ENCODE data around the gene CRADD. TPM values are rescaled to one million over a fixed set of nuclear protein-coding genes. Genes with fewer than 3 reads are reported as not detected.

CRADD gene
- total RNA-seq, 1 experiment from 2014 or later, result 7.6 TPM

DNA sequence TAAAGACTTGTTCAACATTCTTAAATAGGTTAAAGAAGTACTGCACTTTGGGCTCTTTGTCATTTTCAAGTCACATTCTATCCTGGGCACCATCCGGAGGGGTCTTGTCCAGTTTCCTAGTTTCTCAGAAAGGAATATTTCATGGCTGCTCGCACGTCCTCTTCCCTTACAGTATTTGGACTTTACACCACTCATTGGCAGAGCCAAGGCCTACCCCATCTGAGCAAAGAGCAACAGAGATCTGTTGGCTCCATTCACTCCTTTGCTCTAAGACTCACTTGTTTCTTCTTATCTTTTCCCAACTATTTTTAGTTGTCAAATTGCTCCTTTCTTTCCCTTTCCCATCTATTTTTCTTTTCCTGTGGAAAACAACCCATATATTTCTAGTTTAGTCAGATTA, 118.2 kb downstream of the CRADD start:
- H3K9ac ChIP-seq (ENCODE audit: extremely low read depth, insufficient read length, low read length), result no peak overlapping the region
- Mint-ChIP-seq H3K27ac (no peak overlapping the region), H3K9me3 (no peaks in the 10 kb centered on the region), H3K36me3 (ENCODE audit: insufficient read depth in 1 of 3, low read depth in 3 of 3) (no peaks in the 10 kb centered on the region), H3K4me3 (no peak overlapping the region), H3K27me3 (ENCODE audit: low read depth) (no peaks in the 10 kb centered on the region), H3K4me1 (peaks cover 13 to 15% of the 10 kb centered on the region in 2 experiments)
- no peak overlapping the region for H4K5ac ChIP-seq (ENCODE audit: insufficient read length, low read depth, low read length)
- DNase-seq, result no peak
- no peak overlapping the region for H4K91ac ChIP-seq (ENCODE audit: insufficient read length, low read depth, low read length)
- no peak overlapping the region for H2BK12ac ChIP-seq (ENCODE audit: insufficient read length, low read depth, low read length)
- no peak overlapping the region for H4K8ac ChIP-seq (replicated peaks; ENCODE audit: insufficient read length, low read depth, low read length)
- no peaks in the 10 kb centered on the region for H4K20me1 ChIP-seq (ENCODE audit: control insufficient read depth, insufficient read depth, insufficient read length)
- H3K23ac ChIP-seq (ENCODE audit: insufficient read length, low read depth, low read length), result no peak overlapping the region
- H3K4me1 ChIP-seq (ENCODE audit: insufficient read depth, low read length), result peaks cover 4% of the 10 kb centered on the region
- WGBS (ENCODE audit: extremely low coverage, insufficient read length, low lambda C conversion rate), result no CpG with 5 or more reads among the region's 3 CpGs
- H3K9me3 ChIP-seq (ENCODE audit: control insufficient read depth, low read depth, low read length), result no peaks in the 10 kb centered on the region
- H3K23me2 ChIP-seq (ENCODE audit: insufficient read length, low read depth, low read length, poor library complexity, severe bottlenecking), result no peaks in the 10 kb centered on the region
- no peak overlapping the region for H2BK5ac ChIP-seq (ENCODE audit: insufficient read length, low read length)
- H3K27me3 ChIP-seq (ENCODE audit: insufficient read depth, low read length), result no peaks in the 10 kb centered on the region
- H3K4ac ChIP-seq (ENCODE audit: low read depth, low read length), result no peak overlapping the region
- no peaks in the 10 kb centered on the region for H3K79me2 ChIP-seq (ENCODE audit: insufficient read depth, low read length)
- no peak overlapping the region for H3K18ac ChIP-seq (ENCODE audit: insufficient read length, low read depth, low read length)
- no peak overlapping the region for H2BK15ac ChIP-seq (ENCODE audit: low read depth, low read length)
- no peak overlapping the region for H2AFZ ChIP-seq (ENCODE audit: low read length)
- H2BK120ac ChIP-seq (ENCODE audit: low read depth, low read length, poor library complexity, severe bottlenecking), result no peak overlapping the region
- H3K14ac ChIP-seq (ENCODE audit: insufficient read depth, low read length), result no peak overlapping the region
- H3K4me2 ChIP-seq (ENCODE audit: insufficient read depth, insufficient read length, low read length), result no peak overlapping the region
- no peak overlapping the region for H3K27ac ChIP-seq (ENCODE audit: insufficient read length, low read depth, low read length)
- TF ChIP-seq, protein P1, sequence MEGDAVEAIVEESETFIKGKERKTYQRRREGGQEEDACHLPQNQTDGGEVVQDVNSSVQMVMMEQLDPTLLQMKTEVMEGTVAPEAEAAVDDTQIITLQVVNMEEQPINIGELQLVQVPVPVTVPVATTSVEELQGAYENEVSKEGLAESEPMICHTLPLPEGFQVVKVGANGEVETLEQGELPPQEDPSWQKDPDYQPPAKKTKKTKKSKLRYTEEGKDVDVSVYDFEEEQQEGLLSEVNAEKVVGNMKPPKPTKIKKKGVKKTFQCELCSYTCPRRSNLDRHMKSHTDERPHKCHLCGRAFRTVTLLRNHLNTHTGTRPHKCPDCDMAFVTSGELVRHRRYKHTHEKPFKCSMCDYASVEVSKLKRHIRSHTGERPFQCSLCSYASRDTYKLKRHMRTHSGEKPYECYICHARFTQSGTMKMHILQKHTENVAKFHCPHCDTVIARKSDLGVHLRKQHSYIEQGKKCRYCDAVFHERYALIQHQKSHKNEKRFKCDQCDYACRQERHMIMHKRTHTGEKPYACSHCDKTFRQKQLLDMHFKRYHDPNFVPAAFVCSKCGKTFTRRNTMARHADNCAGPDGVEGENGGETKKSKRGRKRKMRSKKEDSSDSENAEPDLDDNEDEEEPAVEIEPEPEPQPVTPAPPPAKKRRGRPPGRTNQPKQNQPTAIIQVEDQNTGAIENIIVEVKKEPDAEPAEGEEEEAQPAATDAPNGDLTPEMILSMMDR (conservative IDR thresholded peaks at IDR 0.05), result no peak
- H2AK5ac ChIP-seq (ENCODE audit: insufficient read length, low read length), result no peak overlapping the region
- H3K79me1 ChIP-seq (ENCODE audit: insufficient read depth, low read depth, low read length, poor library complexity, severe bottlenecking), result no peaks in the 10 kb centered on the region
- H2BK20ac ChIP-seq (ENCODE audit: low read depth, low read length, poor library complexity, severe bottlenecking), result no peak overlapping the region
- H3T11ph ChIP-seq (ENCODE audit: low read length), result no peak overlapping the region
- no peak overlapping the region for H3K56ac ChIP-seq (ENCODE audit: insufficient read length, low read depth, low read length)

Measured in H9 (cell line).